B cell (primary cell): ENCODE data around the gene IL11RA. TPM values are rescaled to one million over a fixed set of nuclear protein-coding genes. Genes with fewer than 3 reads are reported as not detected.

Source experiments
- ATAC-seq: fragments of 200-7000 bp; cut with Tn5 transposase; one replicate; pipeline ENCODE4 v1.10.0; 2021; ENCODE audit warnings: low read depth, mild to moderate bottlenecking, moderate number of reproducible peaks, moderate library complexity
- CTCF ChIA-PET: fragments of 350-600 bp; sonication (Branson Sonifier 250); formaldehyde crosslinking; loops from one replicate; lab custom pipeline; 2021; ENCODE audit warnings: antibody characterized with exemption, inconsistent platforms; lab: Charles Lee
- POLR2A ChIA-PET: fragments of 350-600 bp; sonication (Branson Sonifier 250); formaldehyde crosslinking; loops from one replicate; lab custom pipeline; 2021; ENCODE audit warnings: antibody characterized with exemption; lab: Charles Lee
- DNase-seq: peaks from one replicate; pipeline ENCODE4 v3.0.0; 2013
- H2AFZ ChIP-seq: 2 replicates; pipeline ENCODE4 v1.6.1; 2012; ENCODE audit warnings: mild to moderate bottlenecking, low read depth, low read length; ENCODE audit not compliant: insufficient read depth, poor library complexity, severe bottlenecking
- H3K27ac ChIP-seq, 2 donors: 1 replicate in 1 of 2; 2 replicates in 1 of 2; pipeline ENCODE4 v1.5.1; 2012 to 2013; ENCODE audit warnings: low read length in 2 of 2, mild to moderate bottlenecking in 2 of 2, moderate library complexity in 1 of 2
- H3K27me3 ChIP-seq, 4 experiments: fragments of 200-600 bp in 1 of 4; sonication (generic) in 1 of 4; replicated peaks in 1 of 4; 1 replicate in 2 of 4; 2 replicates in 2 of 4; pipeline versions ENCODE4 v1.6.1 to v1.7.0; 2013 to 2016; ENCODE audit warnings: low read length in 3 of 4, mild to moderate bottlenecking in 2 of 4, mixed read lengths in 1 of 4, moderate library complexity in 1 of 4; ENCODE audit not compliant: insufficient read depth in 4 of 4, control insufficient read depth in 3 of 4; ENCODE audit errors: control extremely low read depth in 1 of 4
- H3K36me3 ChIP-seq, 2 experiments: replicated peaks in 1 of 2; 1 replicate in 1 of 2; 2 replicates in 1 of 2; pipeline versions ENCODE4 v1.6.1 to v1.7.1; 2013; ENCODE audit warnings: low read length in 1 of 2; ENCODE audit not compliant: insufficient read depth in 2 of 2, control insufficient read depth in 1 of 2; ENCODE audit errors: control extremely low read depth in 1 of 2, extremely low read depth in 1 of 2
- H3K4me1 ChIP-seq, 2 donors: fragments of 200-600 bp in 1 of 2; sonication (generic) in 1 of 2; 1 replicate in 1 of 2; 2 replicates in 1 of 2; pipeline versions ENCODE4 v1.5.1 to v1.6.1; 2013 to 2017; ENCODE audit warnings: low read length in 2 of 2; ENCODE audit not compliant: control insufficient read depth in 2 of 2, insufficient read depth in 2 of 2
- H3K4me2 ChIP-seq: replicated peaks from 2 replicates; pipeline ENCODE3; 2012; ENCODE audit warnings: mild to moderate bottlenecking, low read depth, low read length; ENCODE audit not compliant: poor library complexity, severe bottlenecking
- H3K4me3 ChIP-seq, 5 experiments: fragments of 200-600 bp in 1 of 5; sonication (generic) in 1 of 5; 1 replicate in 3 of 5; 2 replicates in 2 of 5; pipeline versions ENCODE4 v1.5.1 to v1.7.0; 2011 to 2016; ENCODE audit warnings: low read length in 4 of 5, mild to moderate bottlenecking in 4 of 5, low read depth in 2 of 5, control low read depth in 1 of 5, moderate library complexity in 1 of 5; ENCODE audit not compliant: insufficient read depth in 1 of 5; ENCODE audit errors: control extremely low read depth in 1 of 5, extremely low read depth in 1 of 5
- H3K79me2 ChIP-seq: fragments of 200-600 bp; sonication (generic); one replicate; pipeline ENCODE4 v1.6.0; 2016; ENCODE audit warnings: low read length; ENCODE audit not compliant: control insufficient read depth, insufficient read depth
- H3K9ac ChIP-seq: fragments of 200-600 bp; sonication (generic); 2 replicates; pipeline ENCODE4 v1.6.1; 2017; ENCODE audit warnings: mild to moderate bottlenecking, low read length, moderate library complexity
- H3K9me3 ChIP-seq, 3 donors: one replicate each; pipeline versions ENCODE4 v1.6.1 to v1.7.1; 2013; ENCODE audit warnings: low read length in 2 of 3; ENCODE audit not compliant: control insufficient read depth in 2 of 3, insufficient read depth in 1 of 3; ENCODE audit errors: control extremely low read depth in 1 of 3
- H4K20me1 ChIP-seq: 2 replicates; pipeline ENCODE4 v1.6.0; 2012; ENCODE audit warnings: mild to moderate bottlenecking, low read length; ENCODE audit not compliant: insufficient read depth, control insufficient read depth, poor library complexity, severe bottlenecking
- H3K27ac Mint-ChIP-seq: one replicate; pipeline ENCODE4 v1.8.0; 2021; ENCODE audit warnings: mixed read lengths
- H3K27me3 Mint-ChIP-seq: one replicate; pipeline ENCODE4 v1.8.0; 2021; ENCODE audit warnings: mixed read lengths
- H3K4me1 Mint-ChIP-seq: one replicate; pipeline ENCODE4 v1.8.0; 2021; ENCODE audit warnings: mixed read lengths
- H3K4me3 Mint-ChIP-seq: one replicate; pipeline ENCODE4 v1.8.0; 2021; ENCODE audit warnings: mixed read lengths
- H3K9me3 Mint-ChIP-seq: one replicate; pipeline ENCODE4 v1.8.0; 2022; ENCODE audit warnings: mixed read lengths; ENCODE audit not compliant: insufficient read depth
- EZH2 ChIP-seq: IDR thresholded peaks from 2 replicates; pipeline ENCODE4 v1.6.1; 2012; ENCODE audit warnings: borderline replicate concordance, low read depth, mild to moderate bottlenecking, moderate library complexity, low read length; ENCODE audit not compliant: insufficient read depth, poor library complexity, severe bottlenecking
- WGBS: methylation state at CpG from one replicate; pipeline ENCODE4 v1.1.5; 2013; ENCODE audit warnings: missing lambda C conversion rate; ENCODE audit not compliant: insufficient coverage; 5-methylcytosine and 5-hydroxymethylcytosine counted together
- intact Hi-C: fragments of 100-400 bp; cut with micrococcal nuclease; formaldehyde crosslinking; loops from one replicate; pipeline ENCODE4 v1.10.0; 2022
- polyA plus RNA-seq: library from polyadenylated mRNA; depleted of rRNA; stranded (reverse); fragments of >200 nt; gene quantifications from 2 replicates; pipeline ENCODE4 v1.2.3, GENCODE V29; 2012
- total RNA-seq, 2 donors: library from RNA; stranded (reverse); fragments of 120-200 nt in 1 of 2; gene quantifications; 1 replicate in 1 of 2; 2 replicates in 1 of 2; pipeline versions ENCODE4 v1.2.3 to v1.2.4, GENCODE V29; 2013 to 2022
- TF ChIP-seq, protein P1 (sequence below): fragments of 200-600 bp; IDR thresholded peaks from one replicate; pipeline ENCODE4 v1.8.0; 2022; ENCODE audit warnings: antibody characterized with exemption, mild to moderate bottlenecking

The IL11RA gene
- total and polyA plus RNA-seq, 2 donors (not counting 1 experiment from before 2014, with no cell fraction given), result 47.3 to 58.0 TPM

- Histone ChIP-seq H3K4me3 (no peak overlapping the region), H3K27ac (no peak overlapping the region), H4K20me1 (no peaks in the 10 kb centered on the region), H3K36me3 (peaks cover 0 to 18% of the 10 kb centered on the region in 2 experiments), H3K27me3 (no peaks in the 10 kb centered on the region), H3K9me3 (no peaks in the 10 kb centered on the region), H2AFZ (no peak overlapping the region), H3K79me2 (peaks cover under 1% of the 10 kb centered on the region), H3K4me1 (no peaks in the 10 kb centered on the region), H3K4me2 (no peak overlapping the region), H3K9ac (no peak overlapping the region)
- no peak overlapping the region for H3K4me3 Mint-ChIP-seq
- TF ChIP-seq, protein P1, sequence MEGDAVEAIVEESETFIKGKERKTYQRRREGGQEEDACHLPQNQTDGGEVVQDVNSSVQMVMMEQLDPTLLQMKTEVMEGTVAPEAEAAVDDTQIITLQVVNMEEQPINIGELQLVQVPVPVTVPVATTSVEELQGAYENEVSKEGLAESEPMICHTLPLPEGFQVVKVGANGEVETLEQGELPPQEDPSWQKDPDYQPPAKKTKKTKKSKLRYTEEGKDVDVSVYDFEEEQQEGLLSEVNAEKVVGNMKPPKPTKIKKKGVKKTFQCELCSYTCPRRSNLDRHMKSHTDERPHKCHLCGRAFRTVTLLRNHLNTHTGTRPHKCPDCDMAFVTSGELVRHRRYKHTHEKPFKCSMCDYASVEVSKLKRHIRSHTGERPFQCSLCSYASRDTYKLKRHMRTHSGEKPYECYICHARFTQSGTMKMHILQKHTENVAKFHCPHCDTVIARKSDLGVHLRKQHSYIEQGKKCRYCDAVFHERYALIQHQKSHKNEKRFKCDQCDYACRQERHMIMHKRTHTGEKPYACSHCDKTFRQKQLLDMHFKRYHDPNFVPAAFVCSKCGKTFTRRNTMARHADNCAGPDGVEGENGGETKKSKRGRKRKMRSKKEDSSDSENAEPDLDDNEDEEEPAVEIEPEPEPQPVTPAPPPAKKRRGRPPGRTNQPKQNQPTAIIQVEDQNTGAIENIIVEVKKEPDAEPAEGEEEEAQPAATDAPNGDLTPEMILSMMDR, result no peak
- no peak for TF ChIP-seq EZH2
- ChIA-PET POLR2A (no interaction called here), CTCF (no interaction called here)
- intact Hi-C loops, result no loop called here
- H3K27me3 Mint-ChIP-seq, result peaks cover 3% of the 10 kb centered on the region
- WGBS, result 60% methylated on average over 9 of the region's 11 CpGs
- H3K9me3 Mint-ChIP-seq, result no peaks in the 10 kb centered on the region
- H3K27ac Mint-ChIP-seq, result peak overlapping the region; percentile 3
- peaks cover 16% of the 10 kb centered on the region for H3K4me1 Mint-ChIP-seq
- ATAC-seq, result no peak
- DNase-seq, result no peak
These were observed 1.4 kb downstream of the IL11RA start for GRCh38 chr9:34653151-34654072.
